Spleen (tissue), 7 donors: ENCODE results near the gene BARX1.

Experiments
- CTCF ChIP-seq, 11 experiments: fragments of 200-600 bp in 7 of 11; fragments of 450-650 bp in 4 of 11; sonication (generic) in 4 of 11; IDR thresholded peaks in 8 of 11; conservative IDR thresholded peaks in 3 of 11; 1 replicate in 7 of 11; 2 replicates in 4 of 11; pipeline versions ENCODE4 v1.4.0 to v1.8.0; 2016 to 2021; ENCODE audit warnings: antibody characterized with exemption in 11 of 11, inconsistent platforms in 4 of 11, mild to moderate bottlenecking in 1 of 11
- POLR2A ChIP-seq, 3 donors: fragments of 450-650 bp; IDR thresholded peaks; one replicate each; pipeline ENCODE4 v1.5.1; 2017; ENCODE audit warnings: antibody characterized with exemption in 3 of 3, mild to moderate bottlenecking in 1 of 3
- donor health status: DM: no; HTN: no; CAD: no; lungs with moderate emphysema.
- donor health status: DM: no; HTN: no; CAD: no.
- donor health status: DM: no; HTN: no; CAD: no.

GRCh38 chr9:93946338-93946712 lies 8.8 kb downstream of the BARX1 start:
- no peak for TF ChIP-seq CTCF (IDR thresholded peaks at IDR 0.05 in 8 of 11, conservative IDR thresholded peaks at IDR 0.05 in 3 of 11)
- no peak for TF ChIP-seq POLR2A (IDR thresholded peaks at IDR 0.05)
